Neural progenitor cell (in vitro differentiated cells): Measurements from ENCODE around the gene BBS1. TPM values are rescaled to one million over a fixed set of nuclear protein-coding genes. Genes with fewer than 3 reads are reported as not detected.
"Not testable (repeated sequence)": the region's sequence is repeated elsewhere in the genome, so short reads cannot be mapped to it uniquely, and the experiment has no call there.

Experiments used
- DNase-seq: peaks from one replicate; pipeline ENCODE4 v3.0.0-alpha.2; 2016; ENCODE audit warnings: low spot score
- H2AFZ ChIP-seq: fragments of 200-600 bp; sonication (generic); replicated peaks from 2 replicates; pipeline ENCODE4 v1.6.1; 2016; ENCODE audit warnings: antibody characterized with exemption
- H3F3A ChIP-seq: fragments of 200-600 bp; sonication (generic); 2 replicates; pipeline ENCODE4 v1.6.1; 2016; ENCODE audit warnings: antibody characterized with exemption, low read depth
- H3K27ac ChIP-seq: fragments of 200-600 bp; sonication (generic); 2 replicates; pipeline ENCODE4 v1.5.1; 2016; ENCODE audit warnings: mild to moderate bottlenecking
- H3K27me3 ChIP-seq: fragments of 200-600 bp; sonication (generic); 2 replicates; pipeline ENCODE4 v1.6.1; 2016; ENCODE audit warnings: mild to moderate bottlenecking, moderate library complexity
- H3K36me3 ChIP-seq: fragments of 200-600 bp; sonication (generic); 2 replicates; pipeline ENCODE4 v1.5.1; 2016
- H3K4me1 ChIP-seq: fragments of 200-600 bp; sonication (generic); 2 replicates; pipeline ENCODE4 v1.6.1; 2016; ENCODE audit warnings: mixed run types
- H3K4me2 ChIP-seq: fragments of 200-600 bp; sonication (generic); 2 replicates; pipeline ENCODE4 v1.6.1; 2016
- H3K4me3 ChIP-seq: fragments of 200-600 bp; sonication (generic); 2 replicates; pipeline ENCODE4 v1.5.1; 2016
- H3K79me2 ChIP-seq: fragments of 200-600 bp; sonication (generic); 2 replicates; pipeline ENCODE4 v1.6.1; 2016; ENCODE audit warnings: low read depth
- H3K9ac ChIP-seq: fragments of 200-600 bp; sonication (generic); 2 replicates; pipeline ENCODE4 v1.6.1; 2016
- H3K9me3 ChIP-seq: fragments of 200-600 bp; sonication (generic); 2 replicates; pipeline ENCODE4 v1.5.1; 2016; ENCODE audit warnings: low read depth
- H4K20me1 ChIP-seq: fragments of 200-600 bp; sonication (generic); 2 replicates; pipeline ENCODE4 v1.6.1; 2016; ENCODE audit warnings: low read depth
- H3K27ac Mint-ChIP-seq: 3 replicates; pipeline ENCODE4 v1.8.0; 2021; ENCODE audit warnings: mixed read lengths
- H3K27me3 Mint-ChIP-seq: 2 replicates; pipeline ENCODE4 v1.8.0; 2022; ENCODE audit warnings: low read depth, mild to moderate bottlenecking, inconsistent platforms, moderate library complexity, mixed read lengths; ENCODE audit not compliant: insufficient read depth
- H3K36me3 Mint-ChIP-seq: 3 replicates; pipeline ENCODE4 v1.8.0; 2021; ENCODE audit warnings: mixed read lengths
- H3K4me1 Mint-ChIP-seq: 3 replicates; pipeline ENCODE4 v1.8.0; 2021; ENCODE audit warnings: mixed read lengths
- H3K4me3 Mint-ChIP-seq: 3 replicates; pipeline ENCODE4 v1.8.0; 2021; ENCODE audit warnings: mild to moderate bottlenecking, moderate library complexity, mixed read lengths
- H3K9me3 Mint-ChIP-seq: 3 replicates; pipeline ENCODE4 v1.8.0; 2020; ENCODE audit warnings: mixed read lengths
- EZH2 ChIP-seq: fragments of 200-600 bp; sonication (generic); IDR thresholded peaks from 2 replicates; pipeline ENCODE4 v1.6.1; 2017; ENCODE audit warnings: antibody characterized with exemption, mild to moderate bottlenecking, moderate library complexity
- EZH2phosphoT487 ChIP-seq: fragments of 200-600 bp; sonication (generic); IDR thresholded peaks from 2 replicates; pipeline ENCODE4 v1.6.1; 2017; ENCODE audit warnings: antibody characterized with exemption
- total RNA-seq: library from RNA; depleted of rRNA; stranded (reverse); fragments of >200 nt; gene quantifications from 2 replicates; pipeline ENCODE4 v1.2.3, GENCODE V29; 2015; ENCODE audit warnings: low replicate concordance
- TF ChIP-seq, protein P1 (sequence below): fragments of 200-600 bp; sonication (generic); IDR thresholded peaks from 2 replicates; pipeline ENCODE4 v1.5.1; 2017; ENCODE audit warnings: antibody characterized with exemption, mild to moderate bottlenecking

Gene BBS1
- total RNA-seq, 1 donor from 2014 or later = 42.0 TPM

DNA sequence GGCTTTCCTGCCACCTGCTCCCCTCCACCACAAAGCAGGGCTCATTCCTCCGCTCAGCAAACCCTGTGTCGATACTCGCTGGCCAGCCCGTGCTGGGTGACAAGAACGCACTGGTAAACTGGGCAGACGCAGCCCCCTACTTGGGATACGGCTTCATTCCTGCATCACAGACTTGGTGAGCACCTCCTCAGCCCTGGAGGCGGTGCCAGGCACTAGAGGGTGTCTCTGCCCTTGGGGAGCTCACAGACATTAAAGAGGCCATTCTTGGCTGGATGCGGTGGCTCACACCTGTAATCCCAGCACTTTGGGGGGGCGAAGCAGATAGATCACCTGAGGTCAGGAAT is 29.4 kb downstream of the BBS1 start:
- Histone ChIP-seq H3F3A (peaks cover 11% of the 10 kb centered on the region), H3K9ac (no peak overlapping the region), H3K79me2 (no peaks in the 10 kb centered on the region), H3K27me3 (no peaks in the 10 kb centered on the region), H3K36me3 (no peaks in the 10 kb centered on the region), H3K27ac (no peak overlapping the region), H3K4me3 (no peak overlapping the region), H3K4me1 (peaks cover 12% of the 10 kb centered on the region), H3K4me2 (no peak overlapping the region), H4K20me1 (no peaks in the 10 kb centered on the region), H2AFZ (no peak overlapping the region), H3K9me3 (no peaks in the 10 kb centered on the region)
- Mint-ChIP-seq H3K27ac (no peak overlapping the region), H3K9me3 (no peaks in the 10 kb centered on the region), H3K4me3 (no peak overlapping the region), H3K27me3 (peaks cover 7% of the 10 kb centered on the region), H3K4me1 (peaks cover 31% of the 10 kb centered on the region), H3K36me3 (peaks cover 16% of the 10 kb centered on the region)
- DNase-seq = no peak
- TF ChIP-seq EZH2 = no peak
- TF ChIP-seq EZH2phosphoT487 = no peak
- TF ChIP-seq, protein P1, sequence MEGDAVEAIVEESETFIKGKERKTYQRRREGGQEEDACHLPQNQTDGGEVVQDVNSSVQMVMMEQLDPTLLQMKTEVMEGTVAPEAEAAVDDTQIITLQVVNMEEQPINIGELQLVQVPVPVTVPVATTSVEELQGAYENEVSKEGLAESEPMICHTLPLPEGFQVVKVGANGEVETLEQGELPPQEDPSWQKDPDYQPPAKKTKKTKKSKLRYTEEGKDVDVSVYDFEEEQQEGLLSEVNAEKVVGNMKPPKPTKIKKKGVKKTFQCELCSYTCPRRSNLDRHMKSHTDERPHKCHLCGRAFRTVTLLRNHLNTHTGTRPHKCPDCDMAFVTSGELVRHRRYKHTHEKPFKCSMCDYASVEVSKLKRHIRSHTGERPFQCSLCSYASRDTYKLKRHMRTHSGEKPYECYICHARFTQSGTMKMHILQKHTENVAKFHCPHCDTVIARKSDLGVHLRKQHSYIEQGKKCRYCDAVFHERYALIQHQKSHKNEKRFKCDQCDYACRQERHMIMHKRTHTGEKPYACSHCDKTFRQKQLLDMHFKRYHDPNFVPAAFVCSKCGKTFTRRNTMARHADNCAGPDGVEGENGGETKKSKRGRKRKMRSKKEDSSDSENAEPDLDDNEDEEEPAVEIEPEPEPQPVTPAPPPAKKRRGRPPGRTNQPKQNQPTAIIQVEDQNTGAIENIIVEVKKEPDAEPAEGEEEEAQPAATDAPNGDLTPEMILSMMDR = no peak

- H3K4me1 Mint-ChIP-seq = peaks cover 34% of the 10 kb centered on the region
- peak overlapping the region; percentile 29 for H3K27ac Mint-ChIP-seq
- H3K27ac ChIP-seq, H3K9ac ChIP-seq, H3K27me3 ChIP-seq, H3K9me3 Mint-ChIP-seq, H3K9me3 ChIP-seq, H3K4me3 ChIP-seq, H3K79me2 ChIP-seq, H2AFZ ChIP-seq, H3K36me3 ChIP-seq, H3K27me3 Mint-ChIP-seq, DNase-seq, H3K4me2 ChIP-seq, H4K20me1 ChIP-seq: not testable (repeated sequence)
- peak overlapping the region; percentile 27 for H3K4me3 Mint-ChIP-seq
- Histone ChIP-seq H3F3A (peaks cover 11% of the 10 kb centered on the region), H3K4me1 (peaks cover 12% of the 10 kb centered on the region)
- peaks cover 13% of the 10 kb centered on the region for H3K36me3 Mint-ChIP-seq
These were observed 30.2 kb downstream of the BBS1 start for GRCh38 chr11:66540598-66540997.

DNA sequence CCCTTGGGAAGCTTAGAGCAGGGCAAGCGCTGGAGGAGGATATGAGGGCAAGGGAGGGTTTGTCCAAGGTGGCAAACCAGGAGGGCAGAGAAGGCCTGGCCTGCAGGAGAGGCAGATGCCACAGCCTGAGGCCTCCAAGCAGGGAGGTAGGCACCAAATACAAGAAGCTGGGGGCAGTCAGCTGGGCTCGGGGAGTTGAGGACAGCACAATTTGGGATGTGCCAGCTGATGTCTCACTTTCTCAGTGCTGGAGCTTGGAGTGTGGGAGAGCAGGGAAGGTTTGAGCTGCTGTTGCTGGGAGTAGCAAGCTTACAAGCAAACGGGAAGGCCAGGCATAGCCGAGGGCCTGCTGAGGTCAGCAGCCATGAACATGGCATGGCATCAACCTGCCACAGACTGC is 31.5 kb downstream of the BBS1 start:
- no peaks in the 10 kb centered on the region for H3K9me3 ChIP-seq
- H3K79me2 ChIP-seq = no peaks in the 10 kb centered on the region
- Mint-ChIP-seq H3K9me3 (no peaks in the 10 kb centered on the region), H3K4me3 (no peak overlapping the region), H3K27me3 (peaks cover 7% of the 10 kb centered on the region), H3K36me3 (peaks cover 10% of the 10 kb centered on the region), H3K27ac (no peak overlapping the region), H3K4me1 (peaks cover 41% of the 10 kb centered on the region)
- TF ChIP-seq EZH2 = no peak
- peaks cover 18% of the 10 kb centered on the region for H3F3A ChIP-seq
- no peak overlapping the region for H3K9ac ChIP-seq
- H3K4me3 ChIP-seq = no peak overlapping the region
- H4K20me1 ChIP-seq = no peaks in the 10 kb centered on the region
- DNase-seq = no peak
- H3K27ac ChIP-seq = no peak overlapping the region
- no peak overlapping the region for H3K4me2 ChIP-seq
- H2AFZ ChIP-seq = no peak overlapping the region
- no peaks in the 10 kb centered on the region for H3K27me3 ChIP-seq
- H3K36me3 ChIP-seq = no peaks in the 10 kb centered on the region
- H3K4me1 ChIP-seq = peaks cover 12% of the 10 kb centered on the region

DNA sequence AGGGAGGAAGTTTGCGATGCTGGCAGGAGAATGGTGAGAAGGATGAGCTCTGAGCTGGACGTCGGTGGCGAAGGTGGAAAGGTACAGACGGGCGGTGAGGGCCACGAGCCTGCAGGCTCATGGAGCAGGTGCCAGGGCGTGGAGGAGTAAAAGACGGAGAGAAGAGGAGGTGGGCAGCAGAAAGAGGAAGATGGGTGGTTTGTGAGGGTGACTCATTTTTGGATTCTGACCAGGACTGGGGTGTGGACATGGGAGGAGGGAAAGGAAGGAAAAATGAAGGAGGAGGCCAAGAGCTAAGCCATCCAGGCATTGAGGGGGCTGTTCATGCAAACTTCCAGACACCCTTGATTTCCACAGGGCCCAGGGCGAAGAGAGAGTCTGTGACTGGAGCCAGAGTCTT is 31.9 kb downstream of the BBS1 start:
- Histone ChIP-seq H3K4me3 (no peak overlapping the region), H3K9me3 (no peaks in the 10 kb centered on the region), H4K20me1 (no peaks in the 10 kb centered on the region), H3K4me1 (peaks cover 15% of the 10 kb centered on the region), H3K27me3 (no peaks in the 10 kb centered on the region), H3K36me3 (no peaks in the 10 kb centered on the region), H3K79me2 (no peaks in the 10 kb centered on the region), H3F3A (peaks cover 23% of the 10 kb centered on the region), H3K4me2 (no peak overlapping the region), H3K27ac (no peak overlapping the region), H2AFZ (no peak overlapping the region), H3K9ac (no peak overlapping the region)
- H3K4me1 Mint-ChIP-seq = peaks cover 46% of the 10 kb centered on the region
- H3K27ac Mint-ChIP-seq = no peak overlapping the region
- H3K4me3 Mint-ChIP-seq = no peak overlapping the region
- peaks cover 7% of the 10 kb centered on the region for H3K27me3 Mint-ChIP-seq
- H3K36me3 Mint-ChIP-seq = peaks cover 8% of the 10 kb centered on the region
- no peak for DNase-seq
- H3K9me3 Mint-ChIP-seq = no peaks in the 10 kb centered on the region
- TF ChIP-seq EZH2 (no peak), EZH2phosphoT487 (no peak)
- TF ChIP-seq, protein P1 = no peak
